ENCODE data around the gene SERINC2.

- TF ChIP-seq, protein P1, sequence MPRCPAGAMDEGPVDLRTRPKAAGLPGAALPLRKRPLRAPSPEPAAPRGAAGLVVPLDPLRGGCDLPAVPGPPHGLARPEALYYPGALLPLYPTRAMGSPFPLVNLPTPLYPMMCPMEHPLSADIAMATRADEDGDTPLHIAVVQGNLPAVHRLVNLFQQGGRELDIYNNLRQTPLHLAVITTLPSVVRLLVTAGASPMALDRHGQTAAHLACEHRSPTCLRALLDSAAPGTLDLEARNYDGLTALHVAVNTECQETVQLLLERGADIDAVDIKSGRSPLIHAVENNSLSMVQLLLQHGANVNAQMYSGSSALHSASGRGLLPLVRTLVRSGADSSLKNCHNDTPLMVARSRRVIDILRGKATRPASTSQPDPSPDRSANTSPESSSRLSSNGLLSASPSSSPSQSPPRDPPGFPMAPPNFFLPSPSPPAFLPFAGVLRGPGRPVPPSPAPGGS (IDR thresholded peaks at IDR 0.05; ENCODE audit: borderline replicate concordance, insufficient read depth, low read depth, low read length, poor library complexity, severe bottlenecking) = no peak
- TF ChIP-seq E4F1 (IDR thresholded peaks at IDR 0.05; ENCODE audit: borderline replicate concordance, partially characterized antibody) = no peak
- no peak for TF ChIP-seq POLR2AphosphoS2 (IDR thresholded peaks at IDR 0.05; ENCODE audit: low read depth, low read length)
- TF ChIP-seq ZBTB40 (IDR thresholded peaks at IDR 0.05; ENCODE audit: borderline replicate concordance) = no peak
- no peak for TF ChIP-seq CHD4 (IDR thresholded peaks at IDR 0.05)
- no peak for TF ChIP-seq MYB (IDR thresholded peaks at IDR 0.05; ENCODE audit: borderline replicate concordance, low read depth, low read length)
- no peak for TF ChIP-seq POLR2A (IDR thresholded peaks at IDR 0.05; ENCODE audit: low read depth, low read length)
These were observed 41.0 kb upstream of the SERINC2 start for GRCh38 chr1:31372051-31372450.
